OCI-LY7 (cell line): ENCODE measurements around the gene UBR2.

ENCODE experiments used
- EZH2phosphoT487 ChIP-seq: fragments of 200-600 bp; sonication (generic); IDR thresholded peaks from 2 replicates; pipeline ENCODE4 v1.6.1; 2018; ENCODE audit warnings: low read depth, borderline replicate concordance, mild to moderate bottlenecking, mixed run types, antibody characterized with exemption, low read length, moderate library complexity, mixed read lengths
- TF ChIP-seq, protein P1 (sequence below): fragments of 200-600 bp; sonication (generic); conservative IDR thresholded peaks from 2 replicates; pipeline ENCODE4 v1.5.1; 2014; ENCODE audit warnings: mild to moderate bottlenecking, antibody characterized with exemption, low read length, moderate library complexity, mixed read lengths

- TF ChIP-seq, protein P1, sequence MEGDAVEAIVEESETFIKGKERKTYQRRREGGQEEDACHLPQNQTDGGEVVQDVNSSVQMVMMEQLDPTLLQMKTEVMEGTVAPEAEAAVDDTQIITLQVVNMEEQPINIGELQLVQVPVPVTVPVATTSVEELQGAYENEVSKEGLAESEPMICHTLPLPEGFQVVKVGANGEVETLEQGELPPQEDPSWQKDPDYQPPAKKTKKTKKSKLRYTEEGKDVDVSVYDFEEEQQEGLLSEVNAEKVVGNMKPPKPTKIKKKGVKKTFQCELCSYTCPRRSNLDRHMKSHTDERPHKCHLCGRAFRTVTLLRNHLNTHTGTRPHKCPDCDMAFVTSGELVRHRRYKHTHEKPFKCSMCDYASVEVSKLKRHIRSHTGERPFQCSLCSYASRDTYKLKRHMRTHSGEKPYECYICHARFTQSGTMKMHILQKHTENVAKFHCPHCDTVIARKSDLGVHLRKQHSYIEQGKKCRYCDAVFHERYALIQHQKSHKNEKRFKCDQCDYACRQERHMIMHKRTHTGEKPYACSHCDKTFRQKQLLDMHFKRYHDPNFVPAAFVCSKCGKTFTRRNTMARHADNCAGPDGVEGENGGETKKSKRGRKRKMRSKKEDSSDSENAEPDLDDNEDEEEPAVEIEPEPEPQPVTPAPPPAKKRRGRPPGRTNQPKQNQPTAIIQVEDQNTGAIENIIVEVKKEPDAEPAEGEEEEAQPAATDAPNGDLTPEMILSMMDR, result no peak
- no peak for TF ChIP-seq EZH2phosphoT487
Measured at GRCh38 chr6:42690872-42691271, 127.0 kb downstream of the UBR2 start.
